ENCODE measurements around the gene DNAL1.
A peak's percentile ranks its signal among the peaks of the same experiment; 100 is the strongest.

DNAL1 gene

DNA sequence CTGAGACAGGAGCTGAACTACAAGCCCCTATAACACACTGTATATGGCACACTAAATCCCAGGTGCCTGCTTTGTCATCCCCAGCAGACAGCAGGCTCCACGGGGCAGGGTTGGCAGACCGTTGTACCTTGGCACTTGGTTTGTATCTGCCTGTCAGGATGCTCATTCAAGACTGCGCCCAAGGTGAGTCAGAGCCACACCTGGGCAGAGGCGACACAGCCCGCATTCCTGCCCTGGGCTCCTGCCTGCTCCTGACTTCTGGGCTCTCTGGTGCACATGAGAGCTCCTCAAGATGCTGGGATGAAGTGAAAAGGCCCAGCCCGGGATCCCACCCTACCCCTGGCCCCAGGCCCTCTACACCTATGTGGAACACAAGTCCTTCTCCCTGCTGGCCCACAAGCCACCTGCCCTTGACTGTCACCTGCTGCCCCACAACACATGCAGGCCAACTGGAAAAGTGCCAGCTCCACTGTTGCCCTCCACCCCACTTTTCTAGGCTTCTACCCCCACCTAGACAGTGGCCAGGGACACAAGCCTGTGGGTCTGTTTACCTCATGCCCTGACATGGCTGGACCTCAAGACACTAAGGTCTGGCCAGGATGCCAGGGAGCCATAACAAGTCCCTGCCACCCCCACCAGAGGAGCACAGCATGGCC lies 100.2 kb downstream of the DNAL1 start:
- Histone ChIP-seq H3K36me3 (ENCODE audit: insufficient read depth, low read length) (peaks cover 10% of the 10 kb centered on the region; the same call in 1 of the 2 replicates), H3F3A (ENCODE audit: insufficient read depth, low read length) (no peaks in the 10 kb centered on the region), H3K4me2 (ENCODE audit: low read length) (peak overlapping the region; percentile 45; the same call in 1 of the 2 replicates), H3K4me3 (ENCODE audit: low read depth, low read length, poor library complexity, severe bottlenecking) (no peak overlapping the region), H3K4me1 (ENCODE audit: insufficient read depth, low read length, severe bottlenecking) (peaks cover 85% of the 10 kb centered on the region), H3K9me3 (ENCODE audit: low read length) (no peaks in the 10 kb centered on the region), H4K20me1 (ENCODE audit: insufficient read depth, low read length) (no peaks in the 10 kb centered on the region; the same call in 1 of the 2 replicates), H2AFZ (ENCODE audit: low read length) (no peak overlapping the region), H3K79me2 (ENCODE audit: insufficient read depth, low read length) (peaks cover 99% of the 10 kb centered on the region), H3K9ac (ENCODE audit: low read length) (no peak overlapping the region; the same call in 1 of the 2 replicates), H3K27ac (ENCODE audit: low read depth, low read length, poor library complexity, severe bottlenecking) (peak overlapping the region; percentile 72), H3K9me2 (ENCODE audit: low read depth, low read length) (no peaks in the 10 kb centered on the region), H3K27me3 (ENCODE audit: insufficient read depth, low read length) (no peaks in the 10 kb centered on the region)
- TF ChIP-seq, protein P1, sequence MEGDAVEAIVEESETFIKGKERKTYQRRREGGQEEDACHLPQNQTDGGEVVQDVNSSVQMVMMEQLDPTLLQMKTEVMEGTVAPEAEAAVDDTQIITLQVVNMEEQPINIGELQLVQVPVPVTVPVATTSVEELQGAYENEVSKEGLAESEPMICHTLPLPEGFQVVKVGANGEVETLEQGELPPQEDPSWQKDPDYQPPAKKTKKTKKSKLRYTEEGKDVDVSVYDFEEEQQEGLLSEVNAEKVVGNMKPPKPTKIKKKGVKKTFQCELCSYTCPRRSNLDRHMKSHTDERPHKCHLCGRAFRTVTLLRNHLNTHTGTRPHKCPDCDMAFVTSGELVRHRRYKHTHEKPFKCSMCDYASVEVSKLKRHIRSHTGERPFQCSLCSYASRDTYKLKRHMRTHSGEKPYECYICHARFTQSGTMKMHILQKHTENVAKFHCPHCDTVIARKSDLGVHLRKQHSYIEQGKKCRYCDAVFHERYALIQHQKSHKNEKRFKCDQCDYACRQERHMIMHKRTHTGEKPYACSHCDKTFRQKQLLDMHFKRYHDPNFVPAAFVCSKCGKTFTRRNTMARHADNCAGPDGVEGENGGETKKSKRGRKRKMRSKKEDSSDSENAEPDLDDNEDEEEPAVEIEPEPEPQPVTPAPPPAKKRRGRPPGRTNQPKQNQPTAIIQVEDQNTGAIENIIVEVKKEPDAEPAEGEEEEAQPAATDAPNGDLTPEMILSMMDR (IDR thresholded peaks at IDR 0.05; ENCODE audit: low read length) = no peak
- TF ChIP-seq EZH2 (IDR thresholded peaks at IDR 0.05; ENCODE audit: borderline replicate concordance, low read length) = no peak

DNA sequence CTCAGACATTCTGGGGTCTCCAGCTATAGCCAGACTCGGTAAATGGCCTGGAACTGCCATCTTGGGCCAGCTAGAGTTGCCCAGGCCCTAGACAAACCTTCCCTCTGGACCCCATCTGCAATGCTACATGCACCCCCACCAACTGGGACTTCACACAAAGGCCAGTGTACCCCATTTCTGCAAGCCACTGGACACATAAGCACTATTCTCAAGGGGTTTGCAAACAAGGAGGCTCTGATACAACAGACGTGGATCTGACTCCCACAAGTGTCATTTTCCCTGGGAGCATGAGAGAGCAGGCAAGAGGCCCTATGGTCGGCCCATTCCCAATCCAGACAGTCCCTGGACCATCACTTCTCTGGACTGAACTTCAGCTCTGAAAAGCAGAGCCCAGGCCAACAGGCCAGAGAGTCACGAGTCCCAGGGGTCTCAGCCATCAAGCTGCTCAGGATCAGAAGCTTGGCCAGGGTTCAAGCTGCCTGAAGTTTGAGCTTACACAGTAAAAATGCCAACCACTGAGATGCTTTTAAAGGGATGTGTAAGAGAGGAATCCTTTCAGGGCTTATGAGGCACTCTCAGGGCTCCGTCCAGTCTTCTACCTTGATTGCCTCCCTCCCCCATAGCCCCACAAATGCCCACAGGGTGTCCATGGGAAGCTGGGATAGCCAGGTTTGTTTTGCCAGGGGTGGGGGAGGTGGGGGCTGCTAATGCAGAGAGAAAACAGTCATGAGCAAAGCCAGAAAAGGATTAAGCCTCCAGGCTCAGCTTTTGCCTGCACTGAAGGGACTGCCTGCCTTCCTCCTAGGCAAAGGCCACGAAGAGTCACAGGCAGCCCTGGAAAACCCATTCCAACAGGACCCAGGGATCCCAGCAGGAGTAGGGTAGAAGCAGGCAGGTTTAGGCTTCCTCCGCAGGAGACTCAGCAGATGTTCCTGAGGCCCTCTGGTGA lies 101.1 kb downstream of the DNAL1 start:
- peaks cover 94% of the 10 kb centered on the region for H3K4me1 ChIP-seq (ENCODE audit: insufficient read depth, low read length, severe bottlenecking)
- H3F3A ChIP-seq (ENCODE audit: insufficient read depth, low read length) = no peaks in the 10 kb centered on the region
- peaks cover 100% of the 10 kb centered on the region for H3K79me2 ChIP-seq (ENCODE audit: insufficient read depth, low read length)
- H3K27me3 ChIP-seq (ENCODE audit: insufficient read depth, low read length) = no peaks in the 10 kb centered on the region
- TF ChIP-seq, protein P1 (IDR thresholded peaks at IDR 0.05; ENCODE audit: low read length) = no peak
- TF ChIP-seq EZH2 (IDR thresholded peaks at IDR 0.05; ENCODE audit: borderline replicate concordance, low read length) = no peak
- H3K9me2 ChIP-seq (ENCODE audit: low read depth, low read length) = no peaks in the 10 kb centered on the region
- H2AFZ ChIP-seq (ENCODE audit: low read length) = no peak overlapping the region
- peak overlapping the region; percentile 4; the same call in 1 of the 2 replicates for H3K9ac ChIP-seq (ENCODE audit: low read length)
- peak overlapping the region; percentile 72 for H3K27ac ChIP-seq (ENCODE audit: low read depth, low read length, poor library complexity, severe bottlenecking)
- peak overlapping the region; percentile 45; the same call in 1 of the 2 replicates for H3K4me2 ChIP-seq (ENCODE audit: low read length)
- H4K20me1 ChIP-seq (ENCODE audit: insufficient read depth, low read length) = no peaks in the 10 kb centered on the region; the same call in 1 of the 2 replicates
- peaks cover 13% of the 10 kb centered on the region for H3K36me3 ChIP-seq (ENCODE audit: insufficient read depth, low read length)
- H3K9me3 ChIP-seq (ENCODE audit: low read length) = no peaks in the 10 kb centered on the region
- H3K4me3 ChIP-seq (ENCODE audit: low read depth, low read length, poor library complexity, severe bottlenecking) = no peak overlapping the region

- TF ChIP-seq, protein P1 (IDR thresholded peaks at IDR 0.05; ENCODE audit: low read length) = no peak
- no peak for TF ChIP-seq EZH2 (IDR thresholded peaks at IDR 0.05; ENCODE audit: borderline replicate concordance, low read length)
- Histone ChIP-seq H4K20me1 (ENCODE audit: insufficient read depth, low read length) (no peaks in the 10 kb centered on the region; the same call in 1 of the 2 replicates), H3K27ac (ENCODE audit: low read depth, low read length, poor library complexity, severe bottlenecking) (peak overlapping the region; percentile 72), H3K4me1 (ENCODE audit: insufficient read depth, low read length, severe bottlenecking) (peaks cover 96% of the 10 kb centered on the region), H3K27me3 (ENCODE audit: insufficient read depth, low read length) (no peaks in the 10 kb centered on the region), H3K9ac (ENCODE audit: low read length) (peak overlapping the region; percentile 20; the same call in 1 of the 2 replicates), H3K79me2 (ENCODE audit: insufficient read depth, low read length) (peaks cover 100% of the 10 kb centered on the region), H3K36me3 (ENCODE audit: insufficient read depth, low read length) (peaks cover 14% of the 10 kb centered on the region), H3K9me2 (ENCODE audit: low read depth, low read length) (no peaks in the 10 kb centered on the region), H3K4me2 (ENCODE audit: low read length) (peak overlapping the region; percentile 31), H3K4me3 (ENCODE audit: low read depth, low read length, poor library complexity, severe bottlenecking) (no peak overlapping the region), H2AFZ (ENCODE audit: low read length) (no peak overlapping the region), H3F3A (ENCODE audit: insufficient read depth, low read length) (no peaks in the 10 kb centered on the region), H3K9me3 (ENCODE audit: low read length) (no peaks in the 10 kb centered on the region)
Measured at GRCh38 chr14:73746520-73747378, 102.0 kb downstream of the DNAL1 start.
